Lung (tissue), 12 donors: ENCODE measurements around the gene ZDHHC8. TPM values are rescaled to one million over a fixed set of nuclear protein-coding genes. Genes with fewer than 3 reads are reported as not detected.

Source experiments
- ATAC-seq: fragments of 200-7000 bp; cut with Tn5 transposase; one replicate; pipeline ENCODE4 v1.9.1; 2020; ENCODE audit warnings: moderate number of reproducible peaks; ENCODE audit not compliant: insufficient read depth, low FRiP score
- DNase-seq, 3 donors: peaks; one replicate each; pipeline ENCODE4 v3.0.0-alpha.2; 2013 to 2017
- H3K27ac ChIP-seq, 2 donors: one replicate each; pipeline ENCODE4 v1.5.1; 2013; ENCODE audit warnings: mild to moderate bottlenecking in 2 of 2, moderate library complexity in 2 of 2, control low read depth in 1 of 2, inconsistent platforms in 1 of 2, low read depth in 1 of 2, low read length in 1 of 2
- H3K27me3 ChIP-seq, 3 donors: one replicate each; pipeline ENCODE4 v1.5.1; 2013; ENCODE audit warnings: low read length in 2 of 3; ENCODE audit not compliant: control insufficient read depth in 3 of 3, insufficient read depth in 3 of 3
- H3K36me3 ChIP-seq, 4 donors: one replicate each; pipeline ENCODE4 v1.5.1; 2013; ENCODE audit warnings: low read length in 4 of 4, mild to moderate bottlenecking in 1 of 4, moderate library complexity in 1 of 4; ENCODE audit not compliant: control insufficient read depth in 4 of 4, insufficient read depth in 4 of 4
- H3K4me1 ChIP-seq, 5 donors: one replicate each; pipeline ENCODE4 v1.5.1; 2013; ENCODE audit warnings: low read length in 5 of 5, mild to moderate bottlenecking in 2 of 5, moderate library complexity in 1 of 5; ENCODE audit not compliant: control insufficient read depth in 5 of 5, insufficient read depth in 5 of 5
- H3K4me3 ChIP-seq: one replicate; pipeline ENCODE4 v1.5.1; 2013; ENCODE audit warnings: mild to moderate bottlenecking, control low read depth, moderate library complexity
- H3K9ac ChIP-seq, 2 donors: one replicate each; pipeline ENCODE4 v1.5.1; 2013; ENCODE audit warnings: low read length in 2 of 2, control low read depth in 1 of 2; ENCODE audit not compliant: insufficient read depth in 1 of 2
- H3K9me3 ChIP-seq, 4 donors: one replicate each; pipeline ENCODE4 v1.5.1; 2013; ENCODE audit warnings: low read length in 3 of 4, mild to moderate bottlenecking in 1 of 4, moderate library complexity in 1 of 4; ENCODE audit not compliant: control insufficient read depth in 4 of 4, insufficient read depth in 3 of 4
- CTCF ChIP-seq: IDR thresholded peaks from 2 replicates; pipeline ENCODE4 v1.5.1; 2012; ENCODE audit warnings: mild to moderate bottlenecking; ENCODE audit errors: control extremely low read depth, extremely low read depth
- WGBS, 2 donors: extraction: QIAGEN DNeasy Blood & Tissue Kit; methylation state at CpG; one replicate each; pipeline ENCODE4 v1.1.7; 2013; 5-methylcytosine and 5-hydroxymethylcytosine counted together
- polyA plus RNA-seq, 2 donors: library from polyadenylated mRNA; stranded (reverse); fragments of 200-250 nt; gene quantifications; one replicate each; pipeline ENCODE4 v1.2.1, GENCODE V29; 2013
- total RNA-seq, 2 donors: library from RNA; depleted of rRNA in 1 of 2; stranded (reverse); fragments of >200 nt in 1 of 2; gene quantifications; one replicate each; pipeline ENCODE4 v1.2.1, GENCODE V29; 2014 to 2021
- donor health status: control.
- donor health status: control.
- donor health status: Bipolar disorder and iron deficiency.
- donor health status: healthy.
- donor health status: DM: yes; HTN: yes; CAD: no.

The ZDHHC8 gene
- total and polyA plus RNA-seq, 4 donors: 28.4 to 75.1 (median 35.5) TPM

- ATAC-seq (no peak), DNase-seq (no peak)
- no peaks in the 10 kb centered on the region for H3K27me3 ChIP-seq
- 82 to 90% methylated on average over 14 of the region's 14 CpGs for WGBS, 2 donors
- no peaks in the 10 kb centered on the region for H3K9me3 ChIP-seq
- TF ChIP-seq CTCF: no peak
- H3K36me3 ChIP-seq: no peaks in the 10 kb centered on the region
- no peak overlapping the region for H3K27ac ChIP-seq
- no peaks in the 10 kb centered on the region for H3K4me1 ChIP-seq
- no peak overlapping the region for H3K4me3 ChIP-seq
- H3K9ac ChIP-seq: no peak overlapping the region
Observed at GRCh38 chr22:20152464-20152890, 20.9 kb downstream of the ZDHHC8 start.

GRCh38 chr22:20153945-20154344, 22.3 kb downstream of the ZDHHC8 start:
- no peak overlapping the region for H3K27ac ChIP-seq
- TF ChIP-seq CTCF: no peak
- no peak overlapping the region for H3K4me3 ChIP-seq
- 67 to 75% methylated on average over 16 of the region's 16 CpGs for WGBS, 2 donors
- H3K9ac ChIP-seq: no peak overlapping the region
- DNase-seq: peak in 1 of 3 donors; percentile 15
- H3K4me1 ChIP-seq: no peaks in the 10 kb centered on the region
- H3K9me3 ChIP-seq: no peaks in the 10 kb centered on the region
- H3K36me3 ChIP-seq: no peaks in the 10 kb centered on the region
- no peak for ATAC-seq
- no peaks in the 10 kb centered on the region for H3K27me3 ChIP-seq

- H3K36me3 ChIP-seq: no peaks in the 10 kb centered on the region
- no peak for TF ChIP-seq CTCF
- no peak overlapping the region for H3K9ac ChIP-seq
- WGBS, 2 donors: 49 to 67% methylated on average over 14 of the region's 14 CpGs
- no peaks in the 10 kb centered on the region for H3K9me3 ChIP-seq
- H3K27me3 ChIP-seq: no peaks in the 10 kb centered on the region
- H3K4me3 ChIP-seq: no peak overlapping the region
- no peaks in the 10 kb centered on the region for H3K4me1 ChIP-seq
- ATAC-seq: no peak
- DNase-seq: no peak
- no peak overlapping the region for H3K27ac ChIP-seq
Observed at GRCh38 chr22:20154602-20155187, 23.1 kb downstream of the ZDHHC8 start.
